ENCODE results near the gene PGM2L1. TPM values are rescaled to one million over a fixed set of nuclear protein-coding genes. Genes with fewer than 3 reads are reported as not detected.

The PGM2L1 gene
- total RNA-seq, 1 donor: 3.5 TPM

DNA sequence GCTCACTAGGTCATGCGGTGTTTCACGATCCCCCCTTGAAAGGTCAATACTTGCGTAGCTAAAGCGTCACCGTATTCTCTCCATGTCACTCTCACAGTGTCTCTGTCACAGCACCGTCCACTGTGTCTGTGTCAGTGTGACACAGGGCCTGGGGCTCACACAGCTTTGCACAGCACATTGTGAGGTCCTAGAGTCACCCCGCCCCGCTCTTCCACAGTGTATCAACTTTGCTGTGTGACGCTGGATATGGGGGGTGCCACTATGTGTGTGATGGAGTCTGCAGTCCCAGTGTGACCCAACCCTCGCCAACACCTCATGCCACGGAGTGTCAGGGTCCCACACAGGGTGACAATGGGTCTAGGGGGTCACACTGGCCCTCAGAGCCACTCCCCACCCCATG is 87.4 kb downstream of the PGM2L1 start:
- peaks cover 12% of the 10 kb centered on the region for H3K4me1 ChIP-seq (ENCODE audit: insufficient read depth, low read length)
- no peaks in the 10 kb centered on the region for H3K9me3 ChIP-seq (ENCODE audit: low read depth, low read length)
- peaks cover 37% of the 10 kb centered on the region for H3K27me3 ChIP-seq (ENCODE audit: insufficient read depth, low read length)
- H3K4me3 ChIP-seq (ENCODE audit: low read length): no peak overlapping the region

GRCh38 chr11:74307434-74307833 is 90.8 kb downstream of the PGM2L1 start:
- Histone ChIP-seq H3K9me3 (ENCODE audit: low read depth, low read length) (no peaks in the 10 kb centered on the region), H3K27me3 (ENCODE audit: insufficient read depth, low read length) (peaks cover 43% of the 10 kb centered on the region), H3K4me1 (ENCODE audit: insufficient read depth, low read length) (peaks cover 12% of the 10 kb centered on the region), H3K4me3 (ENCODE audit: low read length) (no peak overlapping the region)

GRCh38 chr11:74306435-74307175 is 91.6 kb downstream of the PGM2L1 start:
- peaks cover 40% of the 10 kb centered on the region for H3K27me3 ChIP-seq (ENCODE audit: insufficient read depth, low read length)
- H3K4me3 ChIP-seq (ENCODE audit: low read length): no peak overlapping the region
- peaks cover 7% of the 10 kb centered on the region for H3K4me1 ChIP-seq (ENCODE audit: insufficient read depth, low read length)
- no peaks in the 10 kb centered on the region for H3K9me3 ChIP-seq (ENCODE audit: low read depth, low read length)

- Histone ChIP-seq H3K4me1 (ENCODE audit: insufficient read depth, low read length) (no peaks in the 10 kb centered on the region), H3K4me3 (ENCODE audit: low read length) (no peak overlapping the region), H3K9me3 (ENCODE audit: low read depth, low read length) (no peaks in the 10 kb centered on the region), H3K27me3 (ENCODE audit: insufficient read depth, low read length) (no peaks in the 10 kb centered on the region)
Observed at GRCh38 chr11:74299015-74299414, 99.2 kb downstream of the PGM2L1 start.

DNA sequence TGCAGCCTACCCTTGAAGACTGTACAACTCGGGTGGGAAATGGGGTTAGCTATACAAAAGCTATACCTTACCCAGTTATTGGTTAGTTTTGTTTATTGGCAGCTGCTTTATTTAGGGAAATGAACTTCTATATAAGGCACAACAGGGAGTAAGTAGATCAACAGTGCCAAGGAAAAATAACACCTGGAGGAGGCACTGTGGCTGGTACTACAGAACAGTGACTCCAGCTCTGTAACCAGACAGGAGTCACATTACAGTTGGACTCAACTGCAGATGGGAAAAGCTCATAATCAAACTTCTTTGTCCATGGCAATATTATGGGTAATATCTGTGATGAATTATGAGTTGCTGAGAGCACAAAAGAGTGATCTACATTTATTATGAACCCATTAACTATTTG is 100.7 kb downstream of the PGM2L1 start:
- Histone ChIP-seq H3K4me3 (ENCODE audit: low read length) (no peak overlapping the region), H3K9me3 (ENCODE audit: low read depth, low read length) (no peaks in the 10 kb centered on the region), H3K27me3 (ENCODE audit: insufficient read depth, low read length) (no peaks in the 10 kb centered on the region), H3K4me1 (ENCODE audit: insufficient read depth, low read length) (no peaks in the 10 kb centered on the region)

GRCh38 chr11:74288911-74289310 is 109.3 kb downstream of the PGM2L1 start:
- H3K4me3 ChIP-seq (ENCODE audit: low read length): no peak overlapping the region
- H3K9me3 ChIP-seq (ENCODE audit: low read depth, low read length): no peaks in the 10 kb centered on the region
- H3K27me3 ChIP-seq (ENCODE audit: insufficient read depth, low read length): no peaks in the 10 kb centered on the region
- no peaks in the 10 kb centered on the region for H3K4me1 ChIP-seq (ENCODE audit: insufficient read depth, low read length)

- Histone ChIP-seq H3K9me3 (ENCODE audit: low read depth, low read length) (no peaks in the 10 kb centered on the region), H3K27me3 (ENCODE audit: insufficient read depth, low read length) (no peaks in the 10 kb centered on the region), H3K4me1 (ENCODE audit: insufficient read depth, low read length) (no peaks in the 10 kb centered on the region), H3K4me3 (ENCODE audit: low read length) (no peak overlapping the region)
Observed at GRCh38 chr11:74288161-74288560, 110.1 kb downstream of the PGM2L1 start.

GRCh38 chr11:74284466-74284865 is 113.8 kb downstream of the PGM2L1 start:
- Histone ChIP-seq H3K9me3 (ENCODE audit: low read depth, low read length) (no peaks in the 10 kb centered on the region), H3K27me3 (ENCODE audit: insufficient read depth, low read length) (no peaks in the 10 kb centered on the region), H3K4me1 (ENCODE audit: insufficient read depth, low read length) (no peaks in the 10 kb centered on the region), H3K4me3 (ENCODE audit: low read length) (no peak overlapping the region)

GRCh38 chr11:74283580-74284180 is 114.6 kb downstream of the PGM2L1 start:
- no peaks in the 10 kb centered on the region for H3K4me1 ChIP-seq (ENCODE audit: insufficient read depth, low read length)
- no peak overlapping the region for H3K4me3 ChIP-seq (ENCODE audit: low read length)
- H3K9me3 ChIP-seq (ENCODE audit: low read depth, low read length): no peaks in the 10 kb centered on the region
- no peaks in the 10 kb centered on the region for H3K27me3 ChIP-seq (ENCODE audit: insufficient read depth, low read length)

- H3K4me1 ChIP-seq (ENCODE audit: insufficient read depth, low read length): no peaks in the 10 kb centered on the region
Observed at GRCh38 chr11:74282914-74283371, 115.3 kb downstream of the PGM2L1 start.

GRCh38 chr11:74282421-74282820 is 115.8 kb downstream of the PGM2L1 start:
- H3K27me3 ChIP-seq (ENCODE audit: insufficient read depth, low read length): no peaks in the 10 kb centered on the region
- H3K4me3 ChIP-seq (ENCODE audit: low read length): no peak overlapping the region
- H3K4me1 ChIP-seq (ENCODE audit: insufficient read depth, low read length): no peaks in the 10 kb centered on the region
- no peaks in the 10 kb centered on the region for H3K9me3 ChIP-seq (ENCODE audit: low read depth, low read length)

More at GRCh38 chr11:74282914-74283371, 115.3 kb downstream of the PGM2L1 start:
- H3K4me3 ChIP-seq (ENCODE audit: low read length): no peak overlapping the region
- H3K27me3 ChIP-seq (ENCODE audit: insufficient read depth, low read length): no peaks in the 10 kb centered on the region
- H3K9me3 ChIP-seq (ENCODE audit: low read depth, low read length): no peaks in the 10 kb centered on the region

DNA sequence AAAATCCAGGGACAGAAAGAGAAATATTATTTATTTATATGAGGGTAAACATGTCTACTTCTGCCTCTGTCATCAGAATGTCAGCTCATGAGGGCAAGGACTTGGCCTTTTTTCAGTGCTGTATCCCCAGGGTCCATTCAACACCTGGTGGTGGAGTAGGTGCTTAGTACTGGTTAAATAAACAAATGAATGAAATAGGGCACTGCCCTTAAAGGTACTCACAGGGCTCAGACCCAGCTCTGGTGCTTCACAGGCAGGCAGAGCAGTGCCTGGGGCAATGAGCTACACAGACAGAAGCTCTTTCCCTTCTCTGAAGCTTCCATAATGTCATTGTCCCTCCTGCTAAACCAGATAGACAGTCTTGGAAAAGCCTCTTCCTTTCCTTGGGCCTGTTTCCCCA is 117.7 kb downstream of the PGM2L1 start:
- Histone ChIP-seq H3K9me3 (ENCODE audit: low read depth, low read length) (no peaks in the 10 kb centered on the region), H3K4me3 (ENCODE audit: low read length) (no peak overlapping the region), H3K27me3 (ENCODE audit: insufficient read depth, low read length) (no peaks in the 10 kb centered on the region), H3K4me1 (ENCODE audit: insufficient read depth, low read length) (no peaks in the 10 kb centered on the region)

Other genes starting within 250 kb of the PGM2L1 start
- 23.3 TPM for gene C2CD3, start 227.4 kb downstream of the PGM2L1 start, total RNA-seq
- gene PPME1, start 227.1 kb downstream of the PGM2L1 start, total RNA-seq: 6.2 TPM
- 0.10 TPM for gene P4HA3, start 86.8 kb downstream of the PGM2L1 start, total RNA-seq
- gene KCNE3, start 69.1 kb upstream of the PGM2L1 start, total RNA-seq: 12.9 TPM
- gene LIPT2, start 95.3 kb upstream of the PGM2L1 start, total RNA-seq: 10.5 TPM
- gene POLD3, start 194.1 kb upstream of the PGM2L1 start, total RNA-seq: 5.7 TPM

All from mononuclear cell (primary cell).